Measurements from ENCODE around the gene ARL3.

- TF ChIP-seq CTCF (IDR thresholded peaks at IDR 0.05; ENCODE audit: borderline replicate concordance, extremely low read depth, low read length, poor library complexity, severe bottlenecking) (no peak), EZH2 (IDR thresholded peaks at IDR 0.05; ENCODE audit: borderline replicate concordance, low read depth, low read length, severe bottlenecking) (no peak)
Observed at GRCh38 chr10:102633287-102633686, 80.9 kb downstream of the ARL3 start.

Measured in DND-41 (cell line).